ENCODE data around the gene CFD. TPM values are rescaled to one million over a fixed set of nuclear protein-coding genes. Genes with fewer than 3 reads are reported as not detected.
"Not testable (repeated sequence)": the region's sequence is repeated elsewhere in the genome, so short reads cannot be mapped to it uniquely, and the experiment has no call there.

CFD gene
- total RNA-seq, 1 experiment from 2014 or later: not detected

DNA sequence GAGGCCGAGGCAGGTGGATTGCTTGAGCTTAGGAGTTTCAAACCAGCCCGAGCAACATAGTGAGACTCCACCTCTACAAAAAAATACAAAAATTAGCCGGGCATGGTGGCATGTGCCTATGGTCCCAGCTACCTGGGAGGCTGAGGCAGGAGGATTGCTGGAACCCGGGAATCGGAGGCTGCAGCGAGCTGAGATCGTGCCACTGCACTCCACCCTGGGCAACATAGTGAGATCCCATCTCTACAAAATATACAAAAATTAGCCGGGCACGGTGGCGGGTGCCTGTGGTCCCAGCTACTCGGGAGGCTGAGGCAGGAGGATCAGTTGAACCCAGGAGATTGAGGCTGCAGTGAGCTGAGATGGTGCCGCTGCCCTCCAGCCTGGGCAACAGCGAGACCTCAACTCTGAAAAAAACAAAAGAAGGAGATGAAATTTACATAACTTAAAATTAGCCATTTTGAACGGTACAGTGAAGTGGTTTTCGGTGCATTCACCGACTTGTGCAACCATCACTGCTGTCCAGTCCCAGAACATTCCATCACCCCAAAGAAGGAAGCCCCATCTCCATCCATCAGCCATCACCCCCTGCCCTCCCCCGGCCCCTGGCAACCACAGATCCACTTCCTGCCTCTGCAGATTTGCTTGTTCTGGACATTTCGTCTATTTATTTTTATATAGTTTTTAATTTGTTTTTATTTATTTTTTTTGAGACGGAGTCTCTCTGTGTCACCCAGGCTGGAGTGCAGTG, 33.4 kb upstream of the CFD start:
- DNase-seq (ENCODE audit: low read depth): no peak

DNA sequence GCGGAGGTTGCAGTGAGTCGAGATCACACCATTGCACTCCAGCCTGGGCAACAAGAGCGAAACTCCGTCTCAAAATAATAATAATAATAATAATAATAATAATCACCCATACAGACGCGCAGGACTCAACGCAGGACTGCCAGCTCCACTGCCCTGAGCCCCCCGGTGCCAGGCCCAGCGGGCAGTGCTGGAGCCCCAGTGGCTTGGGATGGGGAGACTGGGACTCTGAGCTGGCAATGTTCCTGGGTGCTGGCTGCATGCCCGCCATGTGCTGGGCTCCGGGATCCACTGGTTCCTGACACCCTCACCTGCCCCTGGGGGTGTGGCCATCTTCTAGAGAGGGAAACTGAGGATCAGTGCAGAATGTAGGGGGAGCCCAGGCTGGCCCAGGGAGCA, 32.2 kb upstream of the CFD start:
- DNase-seq (ENCODE audit: low read depth): no peak

DNA sequence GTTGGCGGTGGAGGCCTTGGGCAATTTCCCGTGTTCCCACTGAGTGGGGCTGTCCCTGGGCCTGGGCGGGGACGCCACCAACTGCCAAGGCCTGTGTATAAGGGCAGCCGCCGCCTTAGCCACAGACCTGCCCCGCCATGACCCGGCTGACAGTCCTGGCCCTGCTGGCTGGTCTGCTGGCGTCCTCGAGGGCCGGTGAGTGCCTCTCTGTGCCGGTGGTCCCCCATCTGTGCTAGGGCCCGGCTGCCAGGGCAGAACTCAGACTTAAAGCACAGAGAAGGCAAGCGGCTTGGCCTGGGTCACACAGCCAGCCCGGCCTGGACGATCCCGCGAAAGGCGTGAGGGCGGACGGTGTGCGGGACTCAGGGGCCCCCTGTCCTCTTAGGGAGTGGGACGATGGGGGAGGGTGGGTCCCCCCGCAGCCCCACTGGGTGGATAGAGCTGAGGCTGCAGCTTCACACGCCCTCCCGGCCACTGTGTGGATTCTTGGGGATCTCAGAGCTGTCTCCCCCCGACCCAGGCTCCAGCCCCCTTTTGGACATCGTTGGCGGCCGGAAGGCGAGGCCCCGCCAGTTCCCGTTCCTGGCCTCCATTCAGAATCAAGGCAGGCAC, 31.6 kb upstream of the CFD start, which contains the start of gene AZU1:
Gene AZU1, plus strand, starts transcription at position 128 of the 612 bp plus-strand sequence. Its CDS starts 10 bp downstream, at position 138.
- no peak for DNase-seq (ENCODE audit: low read depth)

DNA sequence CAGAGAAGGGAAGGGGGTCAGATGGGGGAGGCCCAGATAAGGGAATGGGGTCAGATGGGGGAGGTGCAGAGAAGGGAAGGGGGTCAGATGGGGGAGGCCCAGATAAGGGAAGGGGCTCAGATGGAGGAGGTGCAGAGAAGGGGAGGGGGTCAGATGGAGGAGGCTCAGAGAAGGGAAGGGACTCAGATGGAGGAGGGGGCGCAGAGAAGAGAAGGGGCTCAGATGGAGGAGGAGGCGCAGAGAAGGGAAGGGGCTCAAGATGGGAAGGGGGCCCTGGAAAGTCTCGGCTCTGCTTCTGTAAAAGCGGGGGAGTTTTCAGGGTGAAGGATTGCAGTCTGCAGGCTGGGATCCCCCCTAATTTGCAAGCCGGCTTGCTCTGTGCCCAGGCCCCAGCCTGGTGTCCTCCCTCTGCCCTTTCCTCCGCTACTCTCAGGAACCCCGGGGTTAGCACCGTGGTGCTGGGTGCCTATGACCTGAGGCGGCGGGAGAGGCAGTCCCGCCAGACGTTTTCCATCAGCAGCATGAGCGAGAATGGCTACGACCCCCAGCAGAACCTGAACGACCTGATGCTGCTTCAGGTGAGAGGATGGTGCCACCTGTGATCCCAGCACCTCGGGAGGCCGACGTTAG, 30.2 kb upstream of the CFD start:
- no peak for DNase-seq (ENCODE audit: low read depth)

GRCh38 chr19:831407-832369, 27.8 kb upstream of the CFD start:
- DNase-seq (ENCODE audit: low read depth): no peak

GRCh38 chr19:834216-834615, 25.2 kb upstream of the CFD start:
- no peak for DNase-seq (ENCODE audit: low read depth)

GRCh38 chr19:835210-835810, 24.2 kb upstream of the CFD start:
- no peak for DNase-seq (ENCODE audit: low read depth)

DNA sequence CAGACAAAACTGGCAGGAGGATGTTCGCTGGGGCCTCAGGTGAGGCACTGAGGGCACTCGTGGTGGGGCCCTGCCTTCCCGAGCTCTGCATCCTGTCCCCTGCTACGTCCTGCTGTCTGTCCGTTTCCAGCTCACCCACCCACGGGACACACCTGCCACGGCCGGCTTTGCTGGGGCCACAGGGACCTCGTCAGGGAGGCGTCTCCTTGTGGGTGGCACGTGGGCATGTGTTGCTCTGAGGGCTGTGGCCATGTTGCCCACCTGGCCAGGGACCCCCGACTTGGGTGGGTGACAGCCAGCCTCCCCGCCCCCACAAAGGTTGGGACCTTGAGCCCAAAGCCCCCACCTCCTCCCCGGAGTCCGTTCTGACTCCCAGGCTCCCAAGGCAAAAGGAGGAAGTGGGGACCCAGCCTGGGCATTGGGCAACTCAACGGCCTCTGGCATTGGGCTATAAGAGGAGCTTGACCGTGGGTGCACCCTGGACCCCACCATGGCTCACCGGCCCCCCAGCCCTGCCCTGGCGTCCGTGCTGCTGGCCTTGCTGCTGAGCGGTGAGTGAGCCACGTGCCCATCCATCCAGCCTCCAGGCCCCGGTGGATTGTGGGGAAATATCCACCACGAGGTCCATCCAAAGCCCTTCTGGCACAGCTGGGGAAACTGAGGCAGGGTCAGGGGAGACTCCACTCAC, 18.8 kb upstream of the CFD start, which contains the start of gene PRTN3:
Gene PRTN3, plus strand, starts transcription at position 481 of the 688 bp plus-strand sequence. Its CDS starts 10 bp downstream, at position 491.
- no peak for DNase-seq (ENCODE audit: low read depth)

GRCh38 chr19:842802-843179, 16.7 kb upstream of the CFD start:
- not testable (repeated sequence) for DNase-seq (ENCODE audit: low read depth)

DNA sequence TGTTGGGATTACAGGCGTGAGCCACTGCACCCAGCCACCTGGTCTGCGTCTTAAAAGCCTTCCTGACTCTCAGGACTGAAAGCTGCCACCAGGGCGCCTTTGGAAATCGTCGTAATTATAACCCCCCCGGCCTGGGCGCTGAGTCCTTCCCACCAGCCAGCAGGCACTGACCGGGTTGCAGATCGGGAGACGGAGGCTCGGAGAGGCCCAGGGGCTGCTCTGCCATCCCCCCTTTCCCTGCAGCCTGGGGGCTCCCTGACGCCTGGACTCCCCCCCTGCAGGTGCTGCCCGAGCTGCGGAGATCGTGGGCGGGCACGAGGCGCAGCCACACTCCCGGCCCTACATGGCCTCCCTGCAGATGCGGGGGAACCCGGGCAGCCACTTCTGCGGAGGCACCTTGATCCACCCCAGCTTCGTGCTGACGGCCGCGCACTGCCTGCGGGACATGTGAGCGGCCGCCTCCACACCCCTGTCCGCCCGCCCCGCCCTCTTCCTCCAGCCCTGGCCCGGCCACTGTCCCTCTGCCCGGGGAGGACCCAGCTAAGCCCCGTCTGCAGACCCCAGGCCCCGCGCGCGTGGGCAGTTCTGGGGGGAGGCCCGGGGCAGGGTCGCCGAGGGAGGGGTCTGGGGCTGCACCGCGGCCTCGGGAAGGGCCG, 16.2 kb upstream of the CFD start:
- DNase-seq (ENCODE audit: low read depth): no peak

DNA sequence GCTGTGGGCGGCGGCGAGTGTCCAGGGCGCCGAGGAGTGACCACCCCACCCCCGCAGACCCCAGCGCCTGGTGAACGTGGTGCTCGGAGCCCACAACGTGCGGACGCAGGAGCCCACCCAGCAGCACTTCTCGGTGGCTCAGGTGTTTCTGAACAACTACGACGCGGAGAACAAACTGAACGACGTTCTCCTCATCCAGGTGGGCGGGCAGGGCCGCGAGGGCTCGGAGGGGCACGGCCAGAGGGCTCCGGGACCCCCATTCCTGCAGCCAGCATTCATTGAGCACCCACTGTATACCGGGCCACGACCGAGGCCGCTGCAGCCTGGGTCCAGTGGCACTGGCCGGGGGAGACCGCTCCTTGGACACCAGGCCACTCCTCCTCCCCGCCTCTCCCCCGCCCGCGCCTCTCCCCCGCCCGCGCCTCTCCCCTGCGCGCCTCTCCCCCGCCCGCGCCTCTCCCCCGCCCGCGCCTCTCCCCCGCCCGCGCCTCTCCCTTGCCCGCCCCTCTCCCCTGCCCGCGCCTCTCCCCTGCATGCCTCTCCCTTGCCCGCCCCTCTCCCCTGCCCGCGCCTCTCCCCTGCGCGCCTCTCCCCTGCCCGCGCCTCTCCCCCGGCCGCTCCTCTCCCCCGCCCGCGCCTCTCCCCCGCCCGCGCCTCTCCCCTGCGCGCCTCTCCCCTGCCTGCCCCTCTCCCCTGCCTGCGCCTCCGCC, 15.5 kb upstream of the CFD start:
- DNase-seq (ENCODE audit: low read depth): no peak

GRCh38 chr19:844546-844971, 14.9 kb upstream of the CFD start:
- no peak for DNase-seq (ENCODE audit: low read depth)

DNA sequence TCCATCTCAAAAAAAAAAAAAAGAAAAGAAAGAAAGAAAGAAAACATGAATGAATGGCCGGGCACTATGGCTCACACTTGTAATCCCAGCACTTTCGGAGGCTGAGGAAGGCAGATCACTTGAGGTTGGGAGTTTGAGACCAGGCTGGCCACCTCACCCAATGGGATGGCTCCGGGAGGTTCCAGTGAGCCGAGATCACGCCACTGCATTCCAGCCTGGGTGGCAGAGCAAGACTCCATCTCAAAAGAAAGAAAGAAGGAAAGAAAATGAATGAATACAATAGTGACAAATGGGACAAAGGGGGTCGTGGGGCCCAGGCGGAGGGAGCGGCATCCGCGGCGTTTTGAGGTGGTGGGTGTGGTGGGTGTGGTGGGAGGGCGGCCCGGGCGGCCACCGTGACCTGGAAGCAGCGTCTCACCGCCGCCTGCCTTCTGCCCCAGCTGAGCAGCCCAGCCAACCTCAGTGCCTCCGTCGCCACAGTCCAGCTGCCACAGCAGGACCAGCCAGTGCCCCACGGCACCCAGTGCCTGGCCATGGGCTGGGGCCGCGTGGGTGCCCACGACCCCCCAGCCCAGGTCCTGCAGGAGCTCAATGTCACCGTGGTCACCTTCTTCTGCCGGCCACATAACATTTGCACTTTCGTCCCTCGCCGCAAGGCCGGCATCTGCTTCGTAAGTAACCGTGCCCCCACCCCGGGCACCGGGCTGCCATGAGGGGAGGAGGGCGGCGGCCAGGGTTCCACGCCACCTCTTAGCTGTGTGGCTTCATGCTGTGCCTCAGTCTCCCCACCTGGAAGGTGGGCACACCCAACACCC, 13.6 kb upstream of the CFD start:
- no peak for DNase-seq (ENCODE audit: low read depth)

DNA sequence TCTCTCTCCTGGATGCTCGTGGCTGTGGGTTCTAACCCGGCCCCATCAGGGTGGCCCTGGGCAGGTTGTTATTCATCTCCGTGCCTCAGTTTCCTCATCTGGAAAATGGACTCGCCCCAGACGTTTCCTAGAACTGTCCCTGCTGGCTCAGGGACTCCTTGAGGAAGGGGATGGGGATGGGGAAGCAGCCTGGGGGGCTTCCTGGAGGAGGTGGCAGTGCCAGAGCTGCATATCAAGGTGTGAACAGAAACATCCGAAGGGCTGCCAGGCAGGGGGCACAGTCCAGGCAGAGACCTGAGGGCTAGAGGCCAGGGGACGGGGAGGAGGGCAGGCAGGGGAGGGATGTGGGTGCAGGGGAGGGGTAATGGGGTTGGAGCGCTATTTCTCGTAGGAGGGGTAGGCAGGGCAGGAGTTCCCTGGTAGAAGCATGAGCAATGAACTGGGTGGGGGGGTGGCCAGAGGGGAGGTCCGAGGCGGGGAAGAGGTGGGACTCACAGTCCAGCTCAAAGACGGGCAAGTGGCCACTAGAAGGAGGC, 11.0 kb upstream of the CFD start:
- DNase-seq (ENCODE audit: low read depth): no peak

DNA sequence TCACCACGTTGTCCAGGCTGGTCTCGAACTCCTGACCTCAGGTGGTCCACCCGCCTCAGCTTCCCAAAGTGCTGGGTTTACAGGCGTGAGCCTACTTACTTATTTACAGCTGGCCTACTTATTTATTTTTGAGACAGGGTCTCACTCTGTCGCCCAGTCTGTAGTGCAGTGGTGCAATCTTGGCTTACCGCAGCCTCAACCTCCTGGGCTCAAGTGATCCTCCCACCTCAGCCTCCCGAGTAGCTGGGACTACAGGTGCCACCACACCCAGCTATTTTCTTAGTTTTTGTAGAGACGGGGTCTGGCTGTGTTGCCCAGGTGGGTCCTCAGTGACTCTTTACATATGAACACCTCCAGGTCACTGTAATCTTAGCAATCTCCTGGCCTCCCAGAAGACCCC, 10.3 kb upstream of the CFD start:
- not testable (repeated sequence) for DNase-seq (ENCODE audit: low read depth)

DNA sequence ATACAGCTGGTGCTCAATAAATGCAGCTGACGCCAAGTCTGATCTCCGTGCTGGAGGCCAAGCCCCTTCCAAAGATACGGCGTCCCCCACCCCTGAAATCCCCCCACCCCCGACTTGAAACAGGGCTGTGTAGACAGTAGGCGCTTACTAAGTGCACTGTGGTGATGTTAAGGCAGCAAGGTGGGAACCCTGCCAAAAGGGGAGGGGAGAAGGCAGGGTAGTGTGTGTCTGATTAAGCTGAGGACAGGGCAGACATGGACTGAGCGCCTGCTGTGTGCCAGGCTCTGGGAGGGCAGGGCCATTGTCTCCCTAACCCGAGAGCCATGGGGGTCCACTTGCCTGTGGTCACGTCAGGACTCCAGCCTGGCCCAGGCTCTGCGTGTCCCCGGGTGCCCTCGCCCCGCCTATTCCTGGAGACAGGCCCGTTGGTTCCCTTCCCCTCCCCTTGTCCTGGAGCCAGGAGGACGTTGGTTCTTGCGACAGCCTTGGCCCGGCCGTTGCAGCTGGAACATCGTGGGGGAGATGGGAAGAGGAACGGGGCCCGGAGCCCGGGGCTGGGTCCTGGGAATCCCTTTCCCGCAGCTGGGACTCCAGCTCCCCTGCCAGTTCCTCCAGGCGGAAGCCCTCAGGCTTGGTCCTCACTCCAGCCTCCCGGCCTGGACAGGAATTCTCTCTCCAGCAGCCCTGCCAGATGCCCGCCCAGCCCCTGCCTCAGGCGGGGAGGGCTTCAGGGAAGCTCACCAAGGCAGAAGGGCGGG, 9.1 kb upstream of the CFD start:
- DNase-seq (ENCODE audit: low read depth): peak; percentile 69

DNA sequence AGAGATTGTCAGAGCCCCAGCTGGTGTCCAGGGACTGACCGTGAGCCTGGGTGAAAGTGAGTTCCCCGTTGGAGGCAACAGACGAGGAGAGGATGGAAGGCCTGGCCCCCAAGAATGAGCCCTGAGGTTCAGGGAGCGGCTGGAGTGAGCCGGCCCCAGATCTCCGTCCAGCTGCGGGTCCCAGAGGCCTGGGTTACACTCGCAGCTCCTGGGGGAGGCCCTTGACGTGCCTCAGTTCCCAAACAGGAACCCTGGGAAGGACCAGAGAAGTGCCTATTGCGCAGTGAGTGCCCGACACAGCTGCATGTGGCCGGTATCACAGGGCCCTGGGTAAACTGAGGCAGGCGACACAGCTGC, 8.5 kb upstream of the CFD start:
- DNase-seq (ENCODE audit: low read depth): no peak
